ENCODE results near the gene FAR2.

DNA sequence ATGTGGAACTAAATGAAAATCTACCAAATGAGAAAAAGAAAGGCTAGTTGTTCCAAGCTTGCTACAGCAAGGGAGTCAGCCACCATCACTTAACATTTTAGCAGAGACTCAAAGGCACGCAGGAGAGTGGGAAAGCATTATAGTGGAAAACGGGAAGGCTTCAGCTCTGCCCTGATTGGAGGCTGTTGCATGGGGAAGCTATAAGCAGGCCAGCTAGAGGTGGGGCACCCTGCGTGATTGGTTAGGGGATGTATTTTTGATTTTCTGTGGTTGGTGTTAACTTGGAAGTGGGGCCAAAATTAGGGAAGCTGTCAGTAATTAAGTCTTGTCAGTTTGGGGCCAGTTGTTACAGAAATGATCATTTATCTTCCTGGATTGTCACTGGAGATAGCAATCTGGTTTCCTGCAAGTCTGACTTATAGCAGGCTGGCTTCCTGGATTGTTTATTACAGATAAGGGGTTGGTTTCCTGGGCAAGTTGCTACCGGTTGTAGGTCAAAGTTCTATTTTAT is 93.9 kb downstream of the FAR2 start:
- TF ChIP-seq, protein P1, sequence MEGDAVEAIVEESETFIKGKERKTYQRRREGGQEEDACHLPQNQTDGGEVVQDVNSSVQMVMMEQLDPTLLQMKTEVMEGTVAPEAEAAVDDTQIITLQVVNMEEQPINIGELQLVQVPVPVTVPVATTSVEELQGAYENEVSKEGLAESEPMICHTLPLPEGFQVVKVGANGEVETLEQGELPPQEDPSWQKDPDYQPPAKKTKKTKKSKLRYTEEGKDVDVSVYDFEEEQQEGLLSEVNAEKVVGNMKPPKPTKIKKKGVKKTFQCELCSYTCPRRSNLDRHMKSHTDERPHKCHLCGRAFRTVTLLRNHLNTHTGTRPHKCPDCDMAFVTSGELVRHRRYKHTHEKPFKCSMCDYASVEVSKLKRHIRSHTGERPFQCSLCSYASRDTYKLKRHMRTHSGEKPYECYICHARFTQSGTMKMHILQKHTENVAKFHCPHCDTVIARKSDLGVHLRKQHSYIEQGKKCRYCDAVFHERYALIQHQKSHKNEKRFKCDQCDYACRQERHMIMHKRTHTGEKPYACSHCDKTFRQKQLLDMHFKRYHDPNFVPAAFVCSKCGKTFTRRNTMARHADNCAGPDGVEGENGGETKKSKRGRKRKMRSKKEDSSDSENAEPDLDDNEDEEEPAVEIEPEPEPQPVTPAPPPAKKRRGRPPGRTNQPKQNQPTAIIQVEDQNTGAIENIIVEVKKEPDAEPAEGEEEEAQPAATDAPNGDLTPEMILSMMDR (conservative IDR thresholded peaks at IDR 0.05), result no peak
- no peak for TF ChIP-seq EZH2 (IDR thresholded peaks at IDR 0.05; ENCODE audit: low read depth)
